Globus pallidus (tissue), 1 donor: ENCODE results near the gene PAN2.
"Not testable (repeated sequence)": the region's sequence is repeated elsewhere in the genome, so short reads cannot be mapped to it uniquely, and the experiment has no call there.

Experiments
- DNase-seq: peaks from one replicate; pipeline ENCODE4 v3.0.0-alpha.2; 2015; ENCODE audit warnings: low spot score

The PAN2 gene, protein sequence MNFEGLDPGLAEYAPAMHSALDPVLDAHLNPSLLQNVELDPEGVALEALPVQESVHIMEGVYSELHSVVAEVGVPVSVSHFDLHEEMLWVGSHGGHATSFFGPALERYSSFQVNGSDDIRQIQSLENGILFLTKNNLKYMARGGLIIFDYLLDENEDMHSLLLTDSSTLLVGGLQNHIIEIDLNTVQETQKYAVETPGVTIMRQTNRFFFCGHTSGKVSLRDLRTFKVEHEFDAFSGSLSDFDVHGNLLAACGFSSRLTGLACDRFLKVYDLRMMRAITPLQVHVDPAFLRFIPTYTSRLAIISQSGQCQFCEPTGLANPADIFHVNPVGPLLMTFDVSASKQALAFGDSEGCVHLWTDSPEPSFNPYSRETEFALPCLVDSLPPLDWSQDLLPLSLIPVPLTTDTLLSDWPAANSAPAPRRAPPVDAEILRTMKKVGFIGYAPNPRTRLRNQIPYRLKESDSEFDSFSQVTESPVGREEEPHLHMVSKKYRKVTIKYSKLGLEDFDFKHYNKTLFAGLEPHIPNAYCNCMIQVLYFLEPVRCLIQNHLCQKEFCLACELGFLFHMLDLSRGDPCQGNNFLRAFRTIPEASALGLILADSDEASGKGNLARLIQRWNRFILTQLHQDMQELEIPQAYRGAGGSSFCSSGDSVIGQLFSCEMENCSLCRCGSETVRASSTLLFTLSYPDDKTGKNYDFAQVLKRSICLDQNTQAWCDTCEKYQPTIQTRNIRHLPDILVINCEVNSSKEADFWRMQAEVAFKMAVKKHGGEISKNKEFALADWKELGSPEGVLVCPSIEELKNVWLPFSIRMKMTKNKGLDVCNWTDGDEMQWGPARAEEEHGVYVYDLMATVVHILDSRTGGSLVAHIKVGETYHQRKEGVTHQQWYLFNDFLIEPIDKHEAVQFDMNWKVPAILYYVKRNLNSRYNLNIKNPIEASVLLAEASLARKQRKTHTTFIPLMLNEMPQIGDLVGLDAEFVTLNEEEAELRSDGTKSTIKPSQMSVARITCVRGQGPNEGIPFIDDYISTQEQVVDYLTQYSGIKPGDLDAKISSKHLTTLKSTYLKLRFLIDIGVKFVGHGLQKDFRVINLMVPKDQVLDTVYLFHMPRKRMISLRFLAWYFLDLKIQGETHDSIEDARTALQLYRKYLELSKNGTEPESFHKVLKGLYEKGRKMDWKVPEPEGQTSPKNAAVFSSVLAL

GRCh38 chr12:56333679-56334489 is at the start of gene PAN2:
PAN2 (minus strand) TSS chr12:56334000; CDS start chr12:56333094, 906 bp downstream.
- DNase-seq: peak; percentile 96

DNA sequence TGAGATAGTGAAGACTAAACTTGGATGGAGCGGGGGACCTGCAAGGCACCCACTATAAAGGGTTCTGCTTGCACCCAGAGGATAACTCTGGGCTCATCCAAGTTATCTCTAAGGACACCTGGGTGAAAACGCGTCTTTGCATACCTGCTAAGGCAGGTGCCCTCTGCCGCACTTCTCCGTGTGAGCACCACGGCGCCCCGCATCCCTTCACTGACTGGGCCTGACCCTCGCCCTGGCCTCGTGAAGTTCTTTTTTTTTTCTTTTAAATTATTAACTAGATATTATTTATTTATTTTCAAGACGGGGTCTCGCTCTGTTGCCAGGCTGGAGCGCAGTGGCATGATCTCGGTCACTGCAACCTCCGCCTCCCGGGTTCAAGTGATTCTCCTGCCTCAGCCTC is 48.8 kb upstream of the PAN2 start:
- DNase-seq: no peak

DNA sequence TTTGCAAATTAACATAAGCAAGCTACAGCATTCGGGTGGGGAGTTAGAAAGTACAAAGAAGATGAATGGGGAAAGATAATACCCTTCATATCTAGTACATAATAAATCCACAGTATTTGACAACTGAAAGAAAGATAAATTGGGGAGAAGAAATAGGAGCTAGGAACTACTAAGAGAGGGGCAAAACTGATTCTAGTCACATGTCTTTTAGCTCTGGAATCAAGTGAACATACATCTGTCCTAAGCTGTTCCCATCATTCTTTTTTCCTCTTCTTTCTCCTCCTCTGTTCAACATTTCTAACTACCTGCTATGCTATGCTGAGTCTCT is 44.2 kb upstream of the PAN2 start:
- no peak for DNase-seq

- no peak for DNase-seq
Measured at GRCh38 chr12:56377310-56377988, 43.6 kb upstream of the PAN2 start.

DNA sequence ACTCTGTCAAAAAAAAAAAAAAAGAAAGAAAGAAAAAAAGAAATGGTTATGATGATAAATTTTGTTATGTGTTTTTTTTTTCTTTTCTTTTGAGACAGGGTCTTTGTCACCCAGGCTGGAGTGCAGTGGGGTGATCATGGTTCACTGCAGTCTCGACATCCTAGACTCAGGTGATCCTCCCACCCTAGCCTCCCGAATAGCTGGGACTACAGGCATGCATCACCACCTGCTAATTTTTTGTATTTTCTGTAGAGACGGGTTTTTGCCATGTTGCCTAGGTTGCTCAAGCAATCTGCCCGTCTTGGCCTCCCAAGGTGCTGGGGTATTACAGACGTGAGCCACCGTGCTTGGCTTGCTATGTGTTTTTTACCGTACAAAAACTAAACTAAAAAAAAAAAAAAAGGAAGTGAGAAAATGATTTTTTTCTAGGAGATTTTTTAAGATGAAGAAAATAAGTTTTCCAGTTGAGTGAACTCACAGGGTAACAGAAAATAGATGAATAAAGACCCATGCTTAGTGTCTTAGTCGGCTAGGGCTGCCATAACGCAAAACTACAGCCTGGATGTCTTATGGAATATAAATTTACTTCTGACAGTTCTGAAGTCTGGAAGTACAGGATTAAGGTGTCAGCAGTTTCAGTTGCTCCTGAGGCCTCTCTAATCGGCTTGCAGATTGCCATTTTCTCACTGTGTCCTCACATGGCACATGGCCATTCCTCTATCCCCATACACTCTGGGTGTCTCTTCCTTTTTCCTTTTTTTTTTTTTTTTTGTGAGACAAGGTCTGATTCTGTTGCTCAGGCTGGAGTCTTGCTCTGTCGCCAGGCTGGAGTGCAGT is 42.0 kb upstream of the PAN2 start:
- no peak for DNase-seq

DNA sequence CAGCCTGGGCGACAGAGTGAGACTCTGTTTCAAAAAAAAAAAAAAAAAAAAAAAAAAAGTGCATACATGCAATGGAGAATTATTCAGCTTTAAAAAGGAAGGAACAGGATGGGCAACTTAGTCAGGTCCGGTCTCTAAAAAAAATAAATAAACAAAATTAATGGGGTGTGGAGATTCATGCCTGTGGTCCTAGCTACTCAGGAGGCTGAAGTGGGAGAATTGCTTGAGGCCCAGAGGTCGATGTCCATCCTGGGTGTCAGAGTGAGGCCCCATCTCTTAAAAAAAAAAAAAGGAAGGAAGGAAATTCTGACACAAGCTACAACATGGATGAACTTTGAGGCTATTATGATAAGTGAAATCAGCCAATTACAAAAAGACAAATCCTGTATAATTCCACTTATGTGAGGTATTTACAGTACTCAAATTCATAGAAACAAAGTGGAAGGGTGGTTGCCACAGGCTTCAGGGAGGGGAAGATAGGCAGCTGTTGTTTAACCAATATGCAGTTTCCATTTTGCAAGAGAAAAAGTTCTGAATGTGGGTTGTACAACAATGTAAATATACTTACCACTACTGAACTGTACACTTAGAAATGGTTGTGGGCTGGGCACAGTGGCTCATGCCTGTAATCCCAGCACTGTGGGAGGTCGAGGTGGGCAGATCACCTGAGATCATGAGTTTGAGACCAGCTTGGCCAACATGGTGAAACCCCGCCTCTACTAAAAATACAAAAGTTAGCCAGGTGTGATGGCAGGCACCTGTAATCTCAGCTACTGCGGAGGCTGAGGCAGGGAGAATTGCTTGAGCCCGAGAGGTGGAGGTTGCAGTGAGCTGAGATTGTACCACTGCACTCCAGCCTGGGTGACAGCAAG is 41.2 kb upstream of the PAN2 start:
- no peak for DNase-seq

- DNase-seq: no peak
Measured at GRCh38 chr12:56373515-56373914, 39.7 kb upstream of the PAN2 start.

GRCh38 chr12:56366948-56367347 is 33.1 kb upstream of the PAN2 start:
- no peak for DNase-seq

- no peak for DNase-seq
Measured at GRCh38 chr12:56362130-56363059, 28.6 kb upstream of the PAN2 start, which contains the start of gene APOF. APOF (minus strand) TSS chr12:56362857; CDS start chr12:56362745, 112 bp downstream.

- DNase-seq: no peak
Measured at GRCh38 chr12:56361487-56362129, 27.8 kb upstream of the PAN2 start.

DNA sequence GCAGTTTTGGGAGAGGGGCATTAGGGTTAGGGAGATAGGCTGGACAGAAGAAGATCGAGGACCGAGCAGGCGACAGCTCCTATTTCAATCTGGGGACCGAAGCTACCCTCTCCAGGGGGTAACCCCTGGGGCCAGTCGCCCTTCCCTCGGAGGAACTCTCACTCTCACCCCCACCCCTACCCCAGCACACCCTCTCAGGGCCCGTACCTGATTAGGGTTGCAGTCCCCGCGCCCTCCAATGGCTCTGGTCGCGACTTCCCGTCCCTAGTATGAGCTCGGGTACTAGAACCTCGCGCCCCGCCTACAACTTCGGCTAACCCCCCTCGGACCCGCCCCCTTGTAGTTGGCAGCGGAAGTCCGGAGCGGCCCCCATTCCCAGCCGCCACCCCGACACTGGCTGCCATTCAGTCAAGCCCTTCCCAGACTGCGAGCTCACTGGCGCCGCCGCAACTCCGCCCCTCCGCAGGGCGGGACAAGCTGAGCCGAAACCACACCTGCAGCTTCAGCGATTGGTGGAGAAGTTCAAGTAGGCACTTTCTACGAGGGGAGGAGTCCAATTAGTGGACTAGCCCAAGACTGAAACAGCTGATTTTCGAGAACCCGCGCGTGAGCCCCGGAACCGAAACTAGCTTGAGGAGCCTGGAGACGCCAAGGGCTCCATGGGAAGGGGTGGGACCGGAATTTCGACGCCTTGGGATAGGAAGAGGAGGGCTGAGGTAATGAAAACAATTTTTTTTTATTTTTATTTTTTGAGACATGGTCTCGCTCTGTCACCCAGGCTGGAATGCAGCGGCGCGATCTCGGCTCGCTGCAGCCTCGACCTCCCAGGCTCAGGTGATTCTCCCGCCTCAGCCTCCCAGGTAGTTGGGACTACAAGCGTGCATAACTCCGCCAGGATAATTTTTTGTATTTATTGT is 26.3 kb upstream of the PAN2 start, which contains the start of gene STAT2:
Gene STAT2 (minus strand): TSS at position 257 of the 917 bp plus-strand sequence. CDS start 3,536 bp downstream, outside the sequence.
- peak; percentile 99 for DNase-seq

DNA sequence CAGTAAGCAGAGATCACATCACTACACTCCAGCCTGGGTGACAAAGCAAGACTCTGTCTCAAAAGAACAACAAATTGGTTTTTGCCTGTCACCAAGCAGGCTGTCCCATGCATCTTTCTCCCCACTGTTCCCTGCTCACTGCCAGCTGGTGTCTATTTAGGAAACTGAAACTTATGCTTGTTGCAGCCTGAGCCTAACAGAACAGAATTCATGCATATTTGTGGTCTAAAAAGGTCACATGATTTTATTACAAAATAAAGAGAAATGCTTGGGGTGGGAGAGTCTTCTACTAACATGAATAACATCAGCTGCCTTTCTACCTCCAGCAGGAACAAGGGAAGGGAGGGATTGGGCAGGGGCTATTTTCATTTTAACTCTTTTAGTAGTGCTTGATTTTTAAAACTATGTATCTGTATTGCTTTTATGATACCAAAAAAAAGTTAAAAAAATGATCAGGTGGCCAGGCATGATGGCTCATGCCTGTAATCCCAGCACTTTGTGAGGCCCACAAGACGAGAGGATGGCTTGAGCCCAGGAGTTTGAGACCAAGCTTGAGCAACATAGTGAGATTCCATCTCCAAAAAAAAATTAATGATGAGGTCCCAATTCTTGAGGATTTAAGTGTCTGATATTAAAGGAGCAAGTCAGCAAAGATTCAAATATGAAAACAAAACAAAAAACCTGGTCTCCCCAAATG is 25.2 kb upstream of the PAN2 start:
- DNase-seq: peak; percentile 85

DNA sequence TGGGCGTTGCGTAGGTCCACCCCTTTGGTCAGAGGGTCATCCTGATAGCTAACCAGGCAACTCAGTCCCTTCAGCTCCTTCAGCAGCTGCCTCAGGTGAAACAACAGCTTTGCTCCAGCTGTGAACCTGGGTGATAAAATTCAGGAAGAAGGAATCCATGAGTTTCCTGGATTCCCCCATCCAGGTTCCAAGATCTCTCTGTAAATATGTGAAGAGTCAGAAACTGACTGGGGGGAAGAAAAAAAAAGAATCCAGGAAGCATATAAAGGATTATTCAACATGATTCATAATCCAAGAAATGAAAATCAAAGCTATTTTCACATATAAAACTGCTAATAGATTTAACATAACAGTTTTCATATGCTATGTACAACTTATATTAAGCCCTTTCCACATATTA is 17.5 kb upstream of the PAN2 start:
- no peak for DNase-seq

DNA sequence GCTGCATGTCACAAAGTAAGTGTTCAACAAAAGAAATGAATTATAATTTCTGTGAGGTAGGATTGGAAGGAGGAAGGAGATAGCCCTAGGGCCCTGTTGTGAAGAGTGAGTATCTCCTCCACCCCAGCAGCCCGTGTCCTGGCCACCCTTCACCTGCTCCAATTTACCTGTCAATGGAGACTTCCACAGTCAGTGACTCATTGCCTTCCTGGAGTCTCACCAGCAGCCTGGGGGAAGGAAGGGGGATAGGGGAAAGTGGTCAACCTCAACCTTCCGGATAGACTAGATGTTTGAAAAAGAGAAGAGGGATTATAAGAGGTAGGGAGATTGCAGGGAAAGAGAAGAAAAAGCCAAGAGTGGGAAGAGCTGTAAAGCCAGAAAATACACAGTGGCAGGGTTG is 16.9 kb upstream of the PAN2 start:
- DNase-seq: no peak

DNA sequence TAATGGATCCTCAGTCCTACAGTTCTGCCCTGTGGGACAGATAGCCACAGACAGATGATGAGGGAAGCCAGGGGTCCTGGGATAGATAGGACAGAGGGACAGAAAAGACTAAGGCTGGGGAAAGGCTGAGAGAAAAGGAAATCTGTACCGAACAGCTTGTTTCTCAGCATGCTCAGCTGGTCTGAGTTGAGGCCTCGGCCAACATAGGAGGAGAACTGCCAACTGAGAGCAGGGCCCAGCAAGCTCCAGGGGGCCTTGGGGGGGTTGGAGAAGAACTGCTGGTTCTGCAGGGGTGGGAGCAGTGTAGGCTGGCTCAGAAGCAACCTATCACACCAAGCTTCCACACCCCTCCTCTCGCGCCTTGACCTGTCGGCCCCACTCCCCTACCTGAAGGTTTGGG is 15.0 kb upstream of the PAN2 start:
- no peak for DNase-seq

- not testable (repeated sequence) for DNase-seq
Measured at GRCh38 chr12:56347255-56347654, 13.5 kb upstream of the PAN2 start.
